A673 (cell line): ENCODE measurements around the gene SIX2.

ENCODE experiments used
- EZH2 ChIP-seq: fragments of 200-600 bp; sonication (generic); IDR thresholded peaks from 2 replicates; pipeline ENCODE4 v1.6.1; 2017; ENCODE audit warnings: borderline replicate concordance, low read depth, mild to moderate bottlenecking, mixed read lengths, antibody characterized with exemption, low read length; ENCODE audit not compliant: poor library complexity, severe bottlenecking
- TF ChIP-seq, protein P1 (sequence below): fragments of 300-800, 200-600 bp; sonication (generic); conservative IDR thresholded peaks from 2 replicates; pipeline ENCODE4 v1.5.1; 2017; ENCODE audit warnings: low read depth, mild to moderate bottlenecking, antibody characterized with exemption, low read length, moderate library complexity, mixed read lengths

GRCh38 chr2:45024600-45025291, 15.5 kb upstream of the SIX2 start:
- TF ChIP-seq, protein P1, sequence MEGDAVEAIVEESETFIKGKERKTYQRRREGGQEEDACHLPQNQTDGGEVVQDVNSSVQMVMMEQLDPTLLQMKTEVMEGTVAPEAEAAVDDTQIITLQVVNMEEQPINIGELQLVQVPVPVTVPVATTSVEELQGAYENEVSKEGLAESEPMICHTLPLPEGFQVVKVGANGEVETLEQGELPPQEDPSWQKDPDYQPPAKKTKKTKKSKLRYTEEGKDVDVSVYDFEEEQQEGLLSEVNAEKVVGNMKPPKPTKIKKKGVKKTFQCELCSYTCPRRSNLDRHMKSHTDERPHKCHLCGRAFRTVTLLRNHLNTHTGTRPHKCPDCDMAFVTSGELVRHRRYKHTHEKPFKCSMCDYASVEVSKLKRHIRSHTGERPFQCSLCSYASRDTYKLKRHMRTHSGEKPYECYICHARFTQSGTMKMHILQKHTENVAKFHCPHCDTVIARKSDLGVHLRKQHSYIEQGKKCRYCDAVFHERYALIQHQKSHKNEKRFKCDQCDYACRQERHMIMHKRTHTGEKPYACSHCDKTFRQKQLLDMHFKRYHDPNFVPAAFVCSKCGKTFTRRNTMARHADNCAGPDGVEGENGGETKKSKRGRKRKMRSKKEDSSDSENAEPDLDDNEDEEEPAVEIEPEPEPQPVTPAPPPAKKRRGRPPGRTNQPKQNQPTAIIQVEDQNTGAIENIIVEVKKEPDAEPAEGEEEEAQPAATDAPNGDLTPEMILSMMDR: no peak
- TF ChIP-seq EZH2: no peak
